ENCODE data around the gene PLXNB1.
A peak's percentile ranks its signal among the peaks of the same experiment; 100 is the strongest.
"Not testable (repeated sequence)": the region's sequence is repeated elsewhere in the genome, so short reads cannot be mapped to it uniquely, and the experiment has no call there.

PLXNB1 gene

DNA sequence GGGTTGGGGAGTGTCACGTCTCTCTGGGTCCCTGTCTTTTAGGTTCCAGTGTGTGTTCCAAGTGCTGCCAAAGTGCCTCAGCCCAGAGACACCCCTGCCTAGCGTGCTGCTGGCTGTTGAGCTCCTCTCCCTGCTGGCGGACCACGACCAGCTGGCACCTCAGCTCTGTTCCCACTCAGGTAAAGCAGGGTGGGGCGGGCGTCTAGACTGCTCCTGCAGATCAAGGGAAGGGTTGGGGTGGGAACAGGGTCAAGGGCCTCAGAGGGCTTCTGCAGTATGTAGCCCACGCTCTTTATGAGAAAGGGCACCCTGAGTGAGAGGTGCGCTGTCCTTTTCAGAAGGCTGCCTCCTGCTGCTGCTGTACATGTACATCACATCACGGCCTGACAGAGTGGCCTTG is 33.8 kb upstream of the PLXNB1 start:
- no peak for DNase-seq

DNA sequence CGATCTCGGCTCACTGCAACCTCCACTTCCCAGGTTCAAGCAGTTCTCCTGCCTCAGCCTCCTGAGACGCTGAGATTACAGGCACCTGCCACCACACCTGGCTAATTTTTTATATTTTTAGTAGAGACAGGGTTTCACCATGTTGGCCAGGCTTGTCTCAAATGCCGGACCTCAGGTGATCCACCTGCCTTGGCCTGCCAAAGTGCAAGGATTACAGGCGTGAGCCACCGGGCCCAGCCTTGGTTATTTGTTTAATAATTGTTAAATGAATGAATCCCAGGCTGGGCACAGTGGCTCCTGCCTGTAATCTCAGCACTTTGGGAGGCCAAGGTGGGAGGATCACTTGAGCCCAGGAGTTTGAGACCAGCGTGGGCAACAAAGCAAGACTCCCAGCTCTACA is 31.9 kb upstream of the PLXNB1 start:
- not testable (repeated sequence) for DNase-seq

DNA sequence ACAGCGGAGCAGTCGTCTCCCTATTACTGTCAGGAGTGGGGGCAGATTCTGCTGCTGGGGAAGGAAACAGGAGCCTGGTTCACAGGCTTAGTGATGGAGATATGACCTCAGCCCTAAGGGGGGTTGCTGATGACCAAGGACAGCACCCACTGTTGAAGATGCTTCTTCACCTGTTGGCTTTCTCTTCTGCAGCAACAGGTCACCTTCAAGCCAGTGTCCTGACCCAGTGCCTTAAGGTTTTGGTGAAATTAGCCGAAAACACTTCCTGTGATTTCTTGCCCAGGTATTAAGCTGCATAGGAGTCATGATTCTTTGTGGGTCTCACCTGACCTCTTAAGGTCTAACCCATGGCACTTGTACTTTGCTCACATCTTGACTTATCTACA is 30.6 kb upstream of the PLXNB1 start:
- DNase-seq, result no peak

DNA sequence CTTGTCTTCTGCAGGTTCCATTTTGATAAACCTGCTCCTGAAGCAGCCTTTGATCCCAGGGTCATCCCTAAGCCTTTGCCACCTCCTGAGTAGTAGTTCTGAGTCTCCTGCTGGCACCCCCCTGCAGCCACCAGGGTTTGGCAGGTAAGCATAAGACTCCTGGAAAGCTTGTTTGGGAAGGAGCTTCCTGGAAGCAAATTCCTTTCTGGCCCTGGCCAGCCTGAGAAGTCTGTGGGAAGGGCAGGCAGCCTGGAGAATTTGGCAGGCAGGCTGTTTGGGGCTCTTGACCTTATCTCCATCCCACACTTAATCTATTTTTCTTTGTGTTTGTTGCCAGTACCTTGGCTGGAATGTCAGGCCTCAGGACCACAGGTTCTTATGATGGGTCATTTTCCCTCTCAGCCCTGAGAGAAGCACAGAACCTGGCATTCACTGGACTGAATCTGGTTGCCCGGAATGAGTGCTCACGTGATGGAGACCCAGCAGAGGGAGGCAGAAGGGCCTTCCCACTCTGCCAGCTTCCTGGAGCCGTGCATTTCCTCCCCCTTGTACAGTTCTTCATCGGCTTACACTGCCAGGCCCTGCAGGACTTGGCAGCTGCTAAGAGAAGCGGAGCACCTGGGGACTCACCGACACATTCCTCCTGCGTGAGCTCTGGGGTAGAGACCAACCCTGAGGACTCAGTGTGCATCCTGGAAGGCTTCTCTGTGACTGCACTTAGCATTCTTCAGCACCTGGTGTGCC is 30.1 kb upstream of the PLXNB1 start:
- DNase-seq, result no peak

DNA sequence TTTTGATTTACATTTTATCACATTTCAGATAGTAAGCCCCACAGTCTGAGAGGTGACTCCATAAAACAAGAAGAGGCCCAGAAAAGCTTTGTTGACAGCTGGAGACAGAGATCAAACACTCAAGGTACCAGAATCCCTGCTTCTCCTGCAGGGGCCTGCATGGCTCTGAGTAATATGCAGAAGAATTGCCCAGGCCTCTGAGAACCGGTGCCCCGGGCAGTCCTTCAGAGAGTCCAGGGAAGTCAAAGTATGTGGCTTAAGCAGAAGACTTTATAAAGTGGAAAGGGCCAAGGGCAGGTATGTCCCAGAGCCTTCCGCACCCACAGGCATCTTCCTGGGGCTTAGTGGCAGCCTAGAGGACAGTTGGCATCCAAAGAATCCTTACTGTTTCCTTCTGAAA is 29.4 kb upstream of the PLXNB1 start:
- DNase-seq, result no peak

DNA sequence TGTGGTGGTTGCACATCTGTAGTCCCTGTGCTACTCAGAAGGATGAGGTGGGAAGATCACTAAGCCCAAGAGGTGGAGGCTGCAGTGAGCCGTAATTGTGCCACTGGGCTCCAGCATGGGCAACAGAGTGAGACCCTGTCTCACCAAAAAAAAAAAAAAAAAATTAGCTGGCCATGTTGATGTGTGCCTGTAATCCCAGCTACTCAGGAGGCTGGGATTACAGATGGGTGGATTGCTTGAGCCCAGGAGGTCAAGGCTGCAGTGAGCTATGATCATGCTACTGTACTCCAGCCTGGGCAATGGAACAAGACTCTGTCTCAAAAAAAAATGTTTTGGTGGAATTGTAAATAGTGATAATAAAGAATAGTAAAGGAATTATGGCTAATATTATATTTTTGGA is 26.6 kb upstream of the PLXNB1 start:
- DNase-seq, result no peak

DNA sequence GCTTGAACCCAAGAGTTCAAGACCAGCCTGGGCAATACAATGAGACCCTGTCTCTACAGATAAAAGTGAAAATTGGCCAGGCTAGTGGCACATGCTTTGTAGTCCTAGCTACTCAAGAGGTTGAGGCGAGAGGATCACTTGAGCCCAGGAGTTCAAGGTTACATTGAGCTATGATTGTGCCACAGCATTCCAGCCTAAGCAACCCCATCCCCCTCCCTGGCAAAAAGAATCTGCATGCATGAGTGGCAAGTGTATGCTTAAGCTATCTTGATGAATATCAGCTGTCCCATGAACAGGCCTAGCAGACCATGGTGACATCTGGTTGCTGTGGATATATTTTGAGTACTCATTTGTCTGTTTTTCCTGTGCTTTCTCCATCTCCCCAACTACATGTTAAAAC is 21.4 kb upstream of the PLXNB1 start:
- no peak for DNase-seq

DNA sequence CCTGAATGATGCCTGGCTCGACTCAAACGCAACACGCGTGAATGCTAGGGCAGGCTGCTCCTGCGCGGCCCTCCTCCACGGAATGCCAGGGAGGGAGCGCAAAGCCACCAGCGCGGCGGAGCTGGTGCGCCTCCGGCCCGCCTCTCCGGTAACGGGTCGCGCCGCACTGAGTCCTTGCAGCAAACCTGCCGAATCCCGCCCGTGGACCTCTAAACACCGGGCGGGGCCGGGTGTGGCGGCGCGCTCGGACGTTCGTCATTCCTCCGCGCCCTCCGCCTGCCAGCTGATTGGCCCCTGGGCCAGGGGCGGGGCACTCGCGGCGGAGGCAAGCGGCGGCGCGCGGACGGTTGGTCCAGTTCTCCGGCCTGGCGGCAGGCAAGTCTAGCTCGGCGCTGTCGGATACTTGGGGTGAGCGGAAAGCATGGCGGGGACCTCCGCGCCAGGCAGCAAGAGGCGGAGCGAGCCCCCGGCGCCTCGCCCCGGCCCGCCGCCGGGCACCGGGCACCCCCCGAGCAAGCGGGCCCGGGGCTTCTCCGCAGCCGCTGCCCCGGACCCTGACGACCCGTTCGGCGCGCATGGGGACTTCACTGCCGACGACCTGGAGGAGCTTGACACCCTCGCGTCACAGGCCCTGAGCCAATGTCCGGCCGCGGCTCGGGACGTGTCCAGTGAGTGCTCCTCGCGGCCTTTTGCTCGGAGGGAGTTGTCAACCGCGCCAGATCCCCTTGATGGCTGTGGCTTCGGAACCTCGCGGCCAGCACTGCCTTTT is 16.7 kb upstream of the PLXNB1 start, which contains the start of gene ATRIP:
TSS of gene ATRIP (plus strand) at position 313 of the 769 bp plus-strand sequence. CDS start at position 422, 109 bp downstream.
- peak; percentile 74 to 76 for DNase-seq

DNA sequence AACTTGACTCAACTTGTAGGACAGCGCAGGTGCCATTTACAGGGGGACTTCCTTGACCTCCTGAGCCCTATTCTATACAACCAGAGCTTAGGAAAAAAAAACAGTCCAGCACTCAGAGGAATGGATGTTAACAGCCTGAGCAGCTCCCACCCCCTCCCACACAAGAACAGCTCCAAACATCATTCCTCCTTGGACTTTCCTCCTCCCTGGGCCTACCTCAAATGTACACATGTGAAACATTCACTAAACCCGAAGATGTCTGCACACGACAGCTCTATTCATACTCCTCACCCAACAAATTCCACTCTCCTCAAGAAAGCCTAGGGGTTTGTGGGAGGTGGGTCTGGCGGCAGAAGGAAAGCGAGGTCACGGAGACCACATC is 16.1 kb upstream of the PLXNB1 start:
- DNase-seq, result no peak

DNA sequence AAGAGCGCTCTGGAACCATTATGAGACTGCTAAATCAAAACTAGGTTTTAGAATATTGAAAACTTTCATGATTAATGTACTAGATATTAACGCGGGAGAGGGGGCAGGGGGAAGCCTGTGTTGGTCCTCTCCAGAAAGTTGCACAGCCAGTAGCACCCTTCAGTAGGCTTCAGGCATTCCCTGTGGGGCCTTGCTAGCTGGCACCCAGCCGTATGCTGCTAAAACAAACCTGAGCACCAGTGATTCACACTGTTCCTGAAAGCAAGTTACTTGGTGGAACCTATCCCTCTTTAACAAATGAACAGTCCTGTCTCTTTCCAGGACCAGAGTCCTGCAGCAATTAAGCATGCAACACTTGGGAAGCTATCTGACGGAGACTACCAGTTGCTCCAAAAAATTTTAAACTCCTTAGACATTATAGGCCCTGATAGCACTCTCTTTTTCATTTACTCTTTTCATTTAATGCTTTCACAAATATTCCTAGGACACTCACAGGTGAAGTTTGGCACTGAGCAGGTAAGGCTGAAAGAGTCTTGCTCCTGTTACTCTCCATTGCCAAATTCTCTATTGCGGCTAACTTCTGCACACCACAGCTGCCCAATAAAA is 15.5 kb upstream of the PLXNB1 start:
- no peak for DNase-seq

DNA sequence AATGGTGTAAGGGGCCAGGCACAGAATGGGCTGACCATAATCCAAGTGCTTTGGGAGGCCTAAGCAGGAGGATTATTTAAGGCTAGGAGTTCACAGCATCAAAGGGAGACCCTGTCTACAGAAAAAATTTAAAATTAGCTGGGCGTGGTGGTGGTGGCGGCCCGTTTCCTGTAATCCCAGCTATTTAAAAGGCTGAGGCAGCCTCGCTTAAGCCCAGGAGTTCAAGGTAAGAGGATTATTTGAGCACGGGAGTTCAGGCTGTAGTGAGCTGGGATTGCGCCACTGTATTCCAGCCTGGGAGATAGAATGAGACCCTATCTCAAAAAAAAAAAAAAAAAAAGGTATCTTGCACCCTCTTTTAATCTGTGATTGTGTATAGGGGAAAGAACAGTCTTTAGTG is 12.1 kb upstream of the PLXNB1 start:
- no peak for DNase-seq

DNA sequence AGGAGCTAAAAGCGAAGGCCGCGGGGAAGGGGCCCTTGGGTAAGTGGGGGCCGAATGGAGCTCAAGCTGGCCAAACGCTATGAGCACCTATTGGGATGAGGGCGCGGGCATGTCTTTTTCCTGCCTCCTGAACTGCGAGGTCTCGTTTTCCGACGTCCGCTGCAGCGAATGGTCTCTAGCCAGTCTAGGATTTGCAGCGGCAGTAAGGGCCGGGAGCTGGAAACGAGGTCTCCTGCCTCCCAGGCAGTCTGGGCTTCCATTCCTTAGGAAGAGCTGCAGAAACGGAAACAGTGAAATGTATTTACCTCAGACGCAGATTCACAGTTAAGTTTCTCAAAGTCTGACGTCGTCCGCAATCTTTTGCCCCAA is 10.7 kb upstream of the PLXNB1 start:
- DNase-seq, result no peak

DNA sequence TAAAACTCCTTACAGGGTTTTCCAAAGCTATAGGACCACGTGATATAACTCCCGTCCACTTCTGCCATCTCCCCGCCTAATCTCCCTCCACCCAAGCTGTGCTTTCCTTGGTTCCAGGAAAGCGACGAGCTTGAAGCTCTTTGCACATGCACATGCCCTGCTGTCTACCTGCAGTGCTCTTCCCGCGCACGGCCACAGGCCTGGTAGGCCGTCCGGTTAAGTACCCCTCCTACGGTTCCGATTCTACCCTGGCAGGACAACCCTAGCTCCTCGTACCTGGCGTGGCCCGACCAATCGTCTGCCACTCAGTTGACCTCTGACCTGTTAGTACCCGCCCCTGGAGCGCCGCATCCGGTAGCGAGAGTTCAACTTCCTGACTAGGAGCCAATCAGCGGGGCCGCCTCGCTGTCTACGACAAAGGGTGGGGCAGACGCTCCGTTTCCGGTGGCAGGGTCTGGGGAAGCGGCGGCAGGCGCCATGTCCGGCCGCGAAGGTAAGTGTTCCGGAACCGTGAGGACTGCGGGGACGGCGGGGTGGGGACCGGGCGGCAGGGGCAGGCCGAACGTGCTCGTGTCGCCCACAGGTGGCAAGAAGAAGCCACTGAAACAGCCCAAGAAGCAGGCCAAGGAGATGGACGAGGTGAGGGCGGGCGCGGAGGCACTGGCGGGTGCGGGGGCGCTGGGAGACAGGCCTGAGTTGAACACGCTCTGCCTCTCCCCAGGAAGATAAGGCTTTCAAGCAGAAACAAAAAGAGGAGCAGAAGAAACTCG is 10.1 kb upstream of the PLXNB1 start, which contains the start of the genes CCDC51 and TMA7:
TSS of gene CCDC51 (minus strand) at position 300 of the 770 bp plus-strand sequence. CDS start 4,991 bp downstream, outside the sequence.
TSS of gene TMA7 (plus strand) at position 438 of the 770 bp plus-strand sequence. CDS start at position 478, 40 bp downstream.
- peak; percentile 98 for DNase-seq

DNA sequence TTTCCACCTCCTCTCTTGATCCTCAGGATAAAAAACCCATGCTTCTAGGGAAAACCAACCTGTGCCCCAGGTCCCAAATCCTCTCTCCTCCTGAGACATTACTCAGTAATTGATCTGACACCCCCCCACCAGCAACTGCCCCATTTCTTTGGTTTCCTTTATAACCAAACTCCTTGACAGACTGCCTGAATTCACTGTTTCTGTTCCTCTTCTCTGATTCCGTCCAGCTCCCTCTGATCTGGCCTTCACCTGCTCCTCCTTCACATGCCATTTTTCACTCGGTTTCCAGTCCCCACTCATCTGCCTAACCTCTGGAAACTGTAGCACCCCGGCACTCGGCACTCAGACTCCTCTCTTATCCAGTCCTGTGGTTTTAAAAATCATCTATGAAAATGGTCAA is 7.9 kb upstream of the PLXNB1 start:
- no peak for DNase-seq

DNA sequence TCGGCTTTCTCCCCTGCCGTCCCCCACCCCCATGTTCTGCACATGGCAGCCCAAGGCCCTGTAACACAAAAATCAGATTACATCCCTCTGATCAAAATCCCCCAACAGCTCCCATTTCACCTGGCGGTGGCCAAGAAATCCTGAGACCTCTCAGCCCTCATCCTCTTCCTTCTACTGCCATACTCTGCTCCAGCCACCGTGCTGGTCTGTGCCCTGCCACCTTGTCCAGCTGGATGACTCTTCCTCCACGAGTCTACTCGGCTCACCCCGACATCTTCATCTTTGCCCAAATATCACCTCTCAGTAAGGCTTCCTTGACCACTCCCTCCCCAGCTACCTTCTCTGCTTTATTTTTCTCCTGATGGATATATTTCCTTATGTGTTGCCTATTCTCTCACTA is 7.0 kb upstream of the PLXNB1 start:
- no peak for DNase-seq

DNA sequence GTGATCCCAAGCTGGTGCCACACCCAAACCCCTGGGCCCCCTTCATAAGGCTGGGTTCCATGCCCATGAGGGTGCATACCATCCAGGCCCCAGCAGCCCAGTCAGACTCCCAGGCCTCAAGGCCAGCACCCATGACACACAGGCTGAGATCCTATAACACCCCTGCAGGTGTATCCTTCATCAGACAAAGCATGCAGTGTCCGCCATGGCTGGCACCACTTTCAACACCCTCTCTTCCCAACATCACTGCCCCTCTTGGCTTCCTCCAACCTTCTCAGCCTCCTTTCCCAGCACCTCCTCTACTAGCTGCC is 6.5 kb upstream of the PLXNB1 start:
- DNase-seq, result no peak

DNA sequence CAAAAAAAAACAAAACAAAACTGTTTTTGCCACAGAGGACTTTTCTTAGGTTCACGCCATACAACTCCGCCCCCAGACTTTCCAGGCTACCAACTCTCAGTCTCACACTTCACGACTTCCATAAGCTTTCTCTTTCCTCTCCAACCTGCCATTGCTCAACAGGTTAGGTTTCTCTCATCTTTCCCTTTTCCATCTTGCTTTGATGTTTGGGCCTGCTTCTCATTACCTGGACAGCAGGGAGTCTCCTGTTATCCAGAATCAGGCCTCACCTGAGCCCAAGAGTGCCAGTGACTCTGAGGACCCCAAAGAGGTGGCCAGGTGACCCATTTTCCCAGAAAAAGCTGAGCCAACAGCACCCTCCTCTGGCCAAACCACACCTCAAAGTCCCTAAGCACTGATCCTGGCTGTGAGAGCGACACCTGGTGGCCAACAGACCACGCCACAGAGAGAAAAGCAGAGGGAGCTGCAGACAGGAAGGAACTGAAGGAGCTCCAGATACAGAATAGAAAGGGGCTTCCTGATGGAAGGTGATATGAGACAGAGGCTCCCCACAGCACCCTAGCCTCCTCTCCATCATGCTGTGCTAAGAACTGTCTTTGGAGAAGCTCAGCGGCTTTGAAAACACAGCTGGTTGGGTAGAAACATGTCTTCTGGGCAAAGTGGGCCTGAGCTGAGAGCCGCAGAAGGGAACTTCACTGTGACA is 6.0 kb upstream of the PLXNB1 start:
- peak; percentile 81 to 85 for DNase-seq

DNA sequence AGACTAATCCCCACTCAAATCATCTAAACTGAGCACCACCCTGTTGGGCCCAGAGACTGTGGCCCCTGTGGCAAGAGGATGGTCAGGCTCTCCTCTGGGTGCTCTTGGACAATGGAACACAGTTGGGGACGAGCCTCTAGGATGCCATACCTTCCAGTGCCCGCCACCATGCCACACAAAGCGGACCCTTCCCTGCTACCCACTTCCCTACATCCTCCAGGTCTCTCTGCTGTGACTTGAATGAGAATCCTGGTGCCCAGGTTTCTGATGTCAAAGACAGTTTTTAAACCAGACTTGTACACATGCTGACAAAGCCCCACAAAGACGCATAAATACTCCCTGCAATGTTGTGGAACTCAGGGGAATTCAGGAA is 5.3 kb upstream of the PLXNB1 start:
- DNase-seq, result no peak

DNA sequence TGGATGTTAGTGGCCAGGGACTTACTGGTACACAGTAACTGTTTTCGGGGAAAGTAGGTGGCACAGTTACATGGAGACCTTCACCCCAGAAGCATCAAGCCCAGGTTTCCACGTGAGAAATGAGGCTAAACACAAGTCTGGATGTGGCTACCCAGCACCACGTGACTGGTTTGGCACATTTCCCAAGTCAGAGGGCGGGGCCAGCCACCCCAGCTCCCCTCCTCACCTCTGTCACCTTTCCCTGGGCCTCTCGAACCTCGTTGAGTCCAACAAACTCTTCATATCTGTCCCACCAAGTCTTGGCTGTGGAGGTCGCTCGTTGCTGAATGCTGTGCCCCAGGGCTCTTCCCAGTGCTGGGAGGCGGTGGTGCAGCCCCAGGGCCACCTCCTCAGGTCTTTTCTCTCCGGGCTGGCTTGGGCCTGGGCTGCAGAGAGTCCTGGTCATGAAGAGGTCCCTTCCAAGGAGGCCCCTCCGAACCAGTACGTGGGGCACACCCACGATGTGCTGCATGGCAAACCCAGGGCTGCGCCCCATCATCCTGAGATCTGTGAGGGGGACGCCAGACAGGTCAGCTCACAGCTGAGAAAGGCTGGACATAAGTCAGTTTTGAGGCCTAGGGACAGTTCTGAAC is 4.8 kb upstream of the PLXNB1 start:
- DNase-seq, result no peak

DNA sequence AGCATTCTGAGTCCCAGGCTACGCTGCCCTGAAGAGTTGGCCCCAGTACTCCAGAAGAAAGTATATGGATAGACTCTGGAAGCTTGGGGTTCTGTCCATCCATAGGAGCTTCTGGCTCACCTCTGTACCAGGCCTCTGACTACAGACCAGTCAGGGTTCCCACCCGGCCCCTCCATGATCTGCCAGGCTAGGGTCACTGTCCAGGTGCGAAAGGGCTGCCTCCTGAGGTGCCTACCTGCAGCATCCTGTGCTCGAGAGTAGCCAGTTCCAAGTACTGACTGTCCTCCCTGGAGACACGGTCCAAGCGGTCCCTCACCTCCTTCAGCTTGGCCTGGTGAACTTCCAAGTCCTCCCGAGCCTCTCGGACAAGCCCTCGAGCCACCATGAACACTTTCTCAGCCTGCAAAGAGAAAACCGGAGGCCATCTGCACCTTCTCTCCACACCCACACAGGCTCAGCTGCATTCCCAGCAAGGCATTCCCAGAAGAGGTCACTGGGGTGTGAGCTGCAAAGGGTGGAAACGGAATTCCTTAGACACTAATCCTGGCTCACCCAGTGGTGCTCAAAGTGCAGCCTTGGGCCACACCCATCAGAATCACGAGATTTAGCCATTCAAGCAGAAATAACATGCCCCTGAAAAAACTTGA is 3.7 kb upstream of the PLXNB1 start:
- no peak for DNase-seq

All from activated CD4-positive, alpha-beta T cell treated with anti-CD3 and anti-CD28 coated beads, Interleukin-2, amount 50 U/mL, for 4 hours (primary cell).